ENCODE results near the gene HOATZ.
A peak's percentile ranks its signal among the peaks of the same experiment; 100 is the strongest.

HOATZ gene

DNA sequence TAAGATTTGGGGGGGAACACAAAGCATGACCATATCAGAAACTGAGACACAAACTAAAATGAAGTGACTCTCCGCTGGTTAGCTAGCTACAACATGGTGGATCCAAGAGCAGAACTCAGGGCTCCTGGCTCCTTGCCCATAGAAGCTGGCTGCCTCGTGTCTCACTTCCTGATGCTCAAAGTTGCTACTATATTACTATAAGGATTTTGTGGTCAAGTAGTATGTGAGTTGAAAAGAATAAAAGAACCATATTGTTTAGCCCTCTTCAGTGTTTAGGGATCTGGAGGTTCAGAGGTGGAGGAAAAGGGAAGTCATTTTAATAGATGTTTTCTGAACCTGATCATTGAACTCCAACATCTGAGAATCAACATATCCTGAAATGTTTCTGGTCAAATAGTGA is 70.8 kb downstream of the HOATZ start:
- no peak for DNase-seq

GRCh38 chr11:111586388-111586831 is 71.8 kb downstream of the HOATZ start:
- peak; percentile 63 for DNase-seq

Data from NCI-H1105 treated with DMSO at 0.1 percent for 48 hours (cell line).